CD4-positive, alpha-beta T cell (primary cell): ENCODE data around the gene FSCN2. TPM values are rescaled to one million over a fixed set of nuclear protein-coding genes. Genes with fewer than 3 reads are reported as not detected.

Source experiments
- ATAC-seq: fragments of 200-7000 bp; cut with Tn5 transposase; one replicate; pipeline ENCODE4 v1.10.0; 2022; ENCODE audit warnings: mild to moderate bottlenecking; ENCODE audit not compliant: poor library complexity
- CTCF ChIA-PET: fragments of 350-600 bp; sonication (Branson Sonifier 250); formaldehyde crosslinking; loops from one replicate; lab custom pipeline; 2021; ENCODE audit warnings: antibody characterized with exemption, inconsistent platforms; lab: Charles Lee
- POLR2A ChIA-PET: fragments of 350-600 bp; sonication (Branson Sonifier 250); formaldehyde crosslinking; loops from one replicate; lab custom pipeline; 2021; ENCODE audit warnings: antibody characterized with exemption, inconsistent platforms; lab: Charles Lee
- DNase-seq, 14 experiments: peaks; one replicate each; pipeline ENCODE4 v3.0.0-alpha.2; 2013 to 2020; ENCODE audit warnings: mixed read lengths in 2 of 14
- H3K27ac ChIP-seq, 2 donors: one replicate each; pipeline versions ENCODE4 v1.5.1 to v1.7.0; 2013; ENCODE audit warnings: low read length in 2 of 2, low read depth in 1 of 2, mild to moderate bottlenecking in 1 of 2
- H3K27me3 ChIP-seq, 2 experiments: 1 replicate in 1 of 2; 2 replicates in 1 of 2; pipeline versions ENCODE4 v1.6.1 to v1.7.0; 2013; ENCODE audit warnings: low read length in 2 of 2, control low read depth in 1 of 2, mild to moderate bottlenecking in 1 of 2, moderate library complexity in 1 of 2; ENCODE audit not compliant: insufficient read depth in 2 of 2, control insufficient read depth in 1 of 2
- H3K36me3 ChIP-seq: one replicate; pipeline ENCODE4 v1.6.1; 2013; ENCODE audit warnings: low read length, control low read depth; ENCODE audit not compliant: insufficient read depth
- H3K4me1 ChIP-seq: one replicate; pipeline ENCODE4 v1.6.1; 2013; ENCODE audit warnings: low read length, control low read depth; ENCODE audit not compliant: insufficient read depth
- H3K4me3 ChIP-seq: one replicate; pipeline ENCODE4 v1.5.1; 2013; ENCODE audit warnings: mild to moderate bottlenecking, low read length, moderate library complexity
- H3K9me3 ChIP-seq, 2 experiments: 1 replicate in 1 of 2; 2 replicates in 1 of 2; pipeline versions ENCODE4 v1.6.1 to v1.7.0; 2013; ENCODE audit warnings: low read length in 2 of 2, mild to moderate bottlenecking in 2 of 2, control low read depth in 1 of 2, moderate library complexity in 1 of 2; ENCODE audit not compliant: control insufficient read depth in 1 of 2, insufficient read depth in 1 of 2
- H3K27ac Mint-ChIP-seq: one replicate; pipeline ENCODE4 v1.8.0; 2020; ENCODE audit warnings: mixed read lengths
- H3K27me3 Mint-ChIP-seq: one replicate; pipeline ENCODE4 v1.8.0; 2021; ENCODE audit warnings: mixed read lengths
- H3K36me3 Mint-ChIP-seq: one replicate; pipeline ENCODE4 v1.8.0; 2021; ENCODE audit warnings: low read depth, mixed read lengths
- H3K4me1 Mint-ChIP-seq: one replicate; pipeline ENCODE4 v1.8.0; 2021; ENCODE audit warnings: low read depth, mixed read lengths
- H3K4me3 Mint-ChIP-seq: one replicate; pipeline ENCODE4 v1.8.0; 2020; ENCODE audit warnings: mild to moderate bottlenecking, mixed read lengths
- H3K9me3 Mint-ChIP-seq: one replicate; pipeline ENCODE4 v1.8.0; 2020; ENCODE audit warnings: mixed read lengths
- CTCF ChIP-seq: fragments of 200-600 bp; IDR thresholded peaks from one replicate; pipeline ENCODE4 v1.8.0; 2022; ENCODE audit warnings: antibody characterized with exemption, mild to moderate bottlenecking
- intact Hi-C, 2 experiments: fragments of 100-400 bp; cut with DNase I in 1 of 2; cut with micrococcal nuclease in 1 of 2; formaldehyde crosslinking; loops; one replicate each; pipeline versions ENCODE4 v1.15.1 to v1.9.0; 2023 to 2025; cut with DNase I, micrococcal nuclease
- total RNA-seq, 174 experiments: library from RNA in 2 of 174; stranded (reverse) in 2 of 174; gene quantifications; one replicate each; pipeline ENCODE4 v1.2.3 and lab custom pipeline; 2021 to 2026

Gene FSCN2
- total RNA-seq, 2 experiments from 2014 or later: 1.0 to 1.1 TPM

- H3K9me3 Mint-ChIP-seq: no peaks in the 10 kb centered on the region
- intact Hi-C loops: no loop called here
- Histone ChIP-seq H3K4me3 (no peak overlapping the region), H3K4me1 (peaks cover 21% of the 10 kb centered on the region), H3K27ac (no peak overlapping the region), H3K27me3 (peaks cover 17 to 24% of the 10 kb centered on the region in 2 experiments), H3K9me3 (peaks cover 0 to 8% of the 10 kb centered on the region in 2 experiments), H3K36me3 (no peaks in the 10 kb centered on the region)
- CTCF ChIA-PET: no interaction called here
- H3K4me1 Mint-ChIP-seq: peaks cover 7% of the 10 kb centered on the region
- no peak for TF ChIP-seq CTCF
- no peak overlapping the region for H3K4me3 Mint-ChIP-seq
- peaks cover 6% of the 10 kb centered on the region for H3K27me3 Mint-ChIP-seq
- DNase-seq (no peak), ATAC-seq (no peak)
- no peaks in the 10 kb centered on the region for H3K36me3 Mint-ChIP-seq
- no peak overlapping the region for H3K27ac Mint-ChIP-seq
- POLR2A ChIA-PET: no interaction called here
These were observed 5.4 kb upstream of the FSCN2 start for GRCh38 chr17:81522491-81523401.

GRCh38 chr17:81523402-81524038 is 4.7 kb upstream of the FSCN2 start:
- H3K9me3 ChIP-seq: peaks cover 0 to 8% of the 10 kb centered on the region in 2 experiments
- no peak overlapping the region for H3K4me3 ChIP-seq
- Mint-ChIP-seq H3K27ac (no peak overlapping the region), H3K9me3 (no peaks in the 10 kb centered on the region), H3K27me3 (peaks cover 6% of the 10 kb centered on the region), H3K4me1 (no peaks in the 10 kb centered on the region), H3K36me3 (no peaks in the 10 kb centered on the region), H3K4me3 (no peak overlapping the region)
- no peak for DNase-seq
- no peaks in the 10 kb centered on the region for H3K36me3 ChIP-seq
- H3K27me3 ChIP-seq: peaks cover 17 to 24% of the 10 kb centered on the region in 2 experiments
- peaks cover 14% of the 10 kb centered on the region for H3K4me1 ChIP-seq
- no peak for ATAC-seq
- intact Hi-C loops: no loop called here
- no peak for TF ChIP-seq CTCF
- ChIA-PET POLR2A (interaction anchor here (1.1 kb wide), 1 partner anchor 14 kb away, joined by 3 read pairs; no protein-coding TSS in a partner anchor), CTCF (no interaction called here)
- H3K27ac ChIP-seq: no peak overlapping the region

GRCh38 chr17:81524039-81524864 is 3.9 kb upstream of the FSCN2 start:
- ATAC-seq (no peak), DNase-seq (no peak)
- peaks cover 6% of the 10 kb centered on the region for H3K27me3 Mint-ChIP-seq
- Histone ChIP-seq H3K27ac (no peak overlapping the region), H3K36me3 (no peaks in the 10 kb centered on the region), H3K27me3 (peaks cover 17 to 24% of the 10 kb centered on the region in 2 experiments), H3K4me1 (peaks cover 9% of the 10 kb centered on the region), H3K4me3 (no peak overlapping the region), H3K9me3 (peaks cover 0 to 8% of the 10 kb centered on the region in 2 experiments)
- intact Hi-C loops: no loop called here
- no peaks in the 10 kb centered on the region for H3K9me3 Mint-ChIP-seq
- no peak for TF ChIP-seq CTCF
- no peak overlapping the region for H3K4me3 Mint-ChIP-seq
- no peaks in the 10 kb centered on the region for H3K4me1 Mint-ChIP-seq
- no peak overlapping the region for H3K27ac Mint-ChIP-seq
- ChIA-PET CTCF (no interaction called here), POLR2A (interaction anchor here (1.1 kb wide), 1 partner anchor 14 kb away, joined by 3 read pairs; no protein-coding TSS in a partner anchor)
- H3K36me3 Mint-ChIP-seq: no peaks in the 10 kb centered on the region
